ENCODE results near the gene PATJ.

GRCh38 chr1:62025892-62026291 is 283.6 kb downstream of the PATJ start:
- TF ChIP-seq POLR2AphosphoS5 (IDR thresholded peaks at IDR 0.05; ENCODE audit: low read depth, low read length) (no peak), POLR2A (IDR thresholded peaks at IDR 0.05; ENCODE audit: low read depth, low read length) (no peak), TAF1 (IDR thresholded peaks at IDR 0.05; ENCODE audit: low read depth, low read length) (no peak), SPI1 (IDR thresholded peaks at IDR 0.05; ENCODE audit: low read depth, low read length) (no peak), POU2F2 (IDR thresholded peaks at IDR 0.05; ENCODE audit: low read depth, low read length) (no peak), PAX5 (IDR thresholded peaks at IDR 0.05; ENCODE audit: insufficient read depth, low read length, severe bottlenecking) (no peak)
